K562 (cell line): ENCODE data around the gene ZBP1. TPM values are rescaled to one million over a fixed set of nuclear protein-coding genes. Genes with fewer than 3 reads are reported as not detected.

Source experiments
- ARID4B ChIP-seq: sonication (generic); formaldehyde crosslinking; IDR thresholded peaks from 2 replicates; pipeline ENCODE4 v1.8.0; 2022; ENCODE audit warnings: mild to moderate bottlenecking, missing genetic modification reagents
- BCOR ChIP-seq: fragments of 450-650 bp; IDR thresholded peaks from 2 replicates; pipeline ENCODE4 v1.6.1; 2016
- BRF1 ChIP-seq: IDR thresholded peaks from 3 replicates; pipeline ENCODE4 v1.6.1; 2011; ENCODE audit warnings: borderline replicate concordance, mild to moderate bottlenecking; ENCODE audit not compliant: insufficient read length; ENCODE audit errors: extremely low read depth
- CBFA2T2 ChIP-seq: fragments of 450-650 bp; conservative IDR thresholded peaks from 2 replicates; pipeline ENCODE4 v1.6.1; 2017; ENCODE audit warnings: mild to moderate bottlenecking
- CHD1 ChIP-seq: fragments of 200-600 bp; sonication (generic); IDR thresholded peaks from one replicate; pipeline ENCODE4 v1.6.1; 2012; ENCODE audit warnings: mild to moderate bottlenecking, moderate library complexity, low read length, inconsistent platforms
- FOXM1 ChIP-seq, 2 experiments: fragments of 450-650 bp in 1 of 2; sonication (generic) in 1 of 2; formaldehyde crosslinking in 1 of 2; IDR thresholded peaks; 2 replicates each; pipeline versions ENCODE4 v1.6.1 to v1.9.0; 2017 to 2022; ENCODE audit warnings: low read depth in 2 of 2, mild to moderate bottlenecking in 2 of 2, missing genetic modification reagents in 1 of 2, moderate library complexity in 1 of 2
- KHSRP ChIP-seq: fragments of 450-650 bp; IDR thresholded peaks from 2 replicates; pipeline ENCODE4 v1.6.1; 2017
- NCOA4 ChIP-seq: fragments of 450-650 bp; IDR thresholded peaks from 2 replicates; pipeline ENCODE4 v1.6.1; 2018; ENCODE audit warnings: mild to moderate bottlenecking; ENCODE audit not compliant: partially characterized antibody
- NFIC ChIP-seq: fragments of 450-650 bp; IDR thresholded peaks from 2 replicates; pipeline ENCODE4 v1.6.1; 2017; ENCODE audit warnings: mild to moderate bottlenecking, inconsistent platforms
- RAD21 ChIP-seq, 2 experiments: fragments of 250-450 bp in 1 of 2; fragments of 450-650 bp in 1 of 2; sonication (Bioruptor Pico) in 1 of 2; formaldehyde crosslinking in 1 of 2; IDR thresholded peaks in 1 of 2; conservative IDR thresholded peaks in 1 of 2; 2 replicates each; pipeline versions ENCODE4 v1.4.0 to v1.8.0; 2020 to 2022; ENCODE audit warnings: mild to moderate bottlenecking in 2 of 2, moderate library complexity in 1 of 2
- RBM25 ChIP-seq: fragments of 200-400 bp; formaldehyde crosslinking; IDR thresholded peaks from 2 replicates; pipeline ENCODE4 v1.6.1; 2018; ENCODE audit warnings: low read length, low read depth, moderate library complexity; ENCODE audit not compliant: severe bottlenecking
- TCF15 ChIP-seq: fragments of 250-450 bp; sonication (Bioruptor Pico); IDR thresholded peaks from 2 replicates; pipeline ENCODE4 v1.8.0; 2022; ENCODE audit warnings: moderate library complexity, mild to moderate bottlenecking, inconsistent platforms
- TEAD4 ChIP-seq, 2 experiments: sonication (generic) in 1 of 2; formaldehyde crosslinking in 1 of 2; IDR thresholded peaks; 2 replicates each; pipeline versions ENCODE4 v1.6.1 to v1.8.0; 2012 to 2022; ENCODE audit warnings: borderline replicate concordance in 1 of 2, inconsistent platforms in 1 of 2, low read length in 1 of 2, mild to moderate bottlenecking in 1 of 2, missing genetic modification reagents in 1 of 2
- ZFP30 ChIP-seq: fragments of 250-450 bp; sonication (Bioruptor Pico); IDR thresholded peaks from 2 replicates; pipeline ENCODE4 v1.8.0; 2022; ENCODE audit warnings: moderate library complexity, mild to moderate bottlenecking, inconsistent platforms, borderline replicate concordance
- ZNF12 ChIP-seq: sonication (generic); formaldehyde crosslinking; IDR thresholded peaks from 2 replicates; pipeline ENCODE4 v1.4.0; 2020; ENCODE audit warnings: mild to moderate bottlenecking, missing genetic modification reagents
- ZNF274 ChIP-seq: IDR thresholded peaks from 2 replicates; pipeline ENCODE4 v1.6.1; 2011; ENCODE audit warnings: low read depth, mild to moderate bottlenecking, low read length, moderate library complexity, borderline replicate concordance
- ZNF764 ChIP-seq: fragments of 250-450 bp; sonication (Bioruptor Pico); IDR thresholded peaks from 2 replicates; pipeline ENCODE4 v1.4.0; 2020; ENCODE audit warnings: low read depth, mild to moderate bottlenecking, moderate library complexity
- polyA plus RNA-seq, 8 experiments: library from polyadenylated mRNA; depleted of rRNA in 4 of 8; stranded (reverse) in 5 of 8; unstranded in 3 of 8; fragments of >200 nt; fragmentation: Nextera tagmentation in 2 of 8; fragmentation: Illumina TruSeq in 1 of 8; extraction: Ambion mirVana in 2 of 8; extraction: Trizol in 1 of 8; gene quantifications; 2 replicates each; pipeline versions ENCODE4 v1.2.1 to v1.2.3, GENCODE V29; 2011 to 2014; ENCODE audit warnings: inconsistent platforms in 1 of 8, missing spikeins in 1 of 8
- total RNA-seq, 7 experiments: library from RNA; depleted of rRNA in 6 of 7; stranded (reverse); fragments of >200 nt in 6 of 7; fragmentation: Illumina TruSeq in 2 of 7; extraction: Trizol in 2 of 7; gene quantifications; 2 replicates each; pipeline versions ENCODE4 v1.2.1 to v1.2.3, GENCODE V29; 2011 to 2021; ENCODE audit warnings: low replicate concordance in 1 of 7
- TF ChIP-seq, protein P1 (sequence below): IDR thresholded peaks from 2 replicates; pipeline ENCODE4 v1.6.1; 2011; ENCODE audit not compliant: insufficient read length; ENCODE audit errors: extremely low read depth
- TF ChIP-seq, protein P2 (sequence below): fragments of 250-450 bp; sonication (Bioruptor Pico); IDR thresholded peaks from 2 replicates; pipeline ENCODE4 v1.8.0; 2021; ENCODE audit warnings: mild to moderate bottlenecking, moderate library complexity

Gene ZBP1
- total and polyA plus RNA-seq, 9 of the 15 experiments (the other 6 are each of a cell fraction or from before 2014, with no cell fraction given): not detected

DNA sequence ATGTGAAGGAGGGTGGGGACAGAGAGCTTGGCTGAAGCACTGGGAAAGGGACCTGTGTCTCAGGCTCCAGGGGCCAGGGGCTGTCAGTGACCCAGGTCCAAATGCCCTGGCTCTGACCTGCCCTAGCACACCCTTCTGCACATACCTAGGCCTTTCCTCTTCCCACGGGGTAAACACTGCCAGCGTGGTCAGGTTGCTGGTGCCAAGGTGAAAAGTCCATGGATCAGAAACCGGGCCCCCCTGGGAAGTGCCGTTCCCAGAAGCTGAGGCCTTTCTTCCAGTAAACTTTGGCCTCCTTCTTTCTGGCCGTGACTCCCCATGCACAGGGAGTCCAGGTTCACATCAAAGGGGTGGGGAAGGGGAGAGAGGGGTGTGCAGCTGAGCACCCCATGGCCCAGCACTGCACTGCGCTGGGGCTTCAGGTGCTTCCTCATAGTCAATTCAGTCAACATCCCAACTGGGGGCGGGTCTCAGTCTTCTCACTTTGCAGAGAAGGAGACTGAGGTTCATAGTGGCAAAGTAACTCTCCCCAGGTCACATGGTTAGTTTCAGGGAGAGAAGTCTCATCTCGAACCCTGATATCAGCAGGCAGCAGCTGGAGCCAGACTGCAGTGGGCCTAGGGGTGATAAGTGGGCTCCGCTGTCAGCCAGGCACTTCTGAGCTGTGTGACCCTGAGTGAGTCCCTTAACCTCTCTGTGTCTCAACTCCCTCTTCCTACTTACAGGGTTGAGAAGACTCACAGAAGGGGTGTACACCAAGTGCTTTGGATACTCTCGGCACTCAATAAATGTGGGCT is 42.3 kb downstream of the ZBP1 start (continued):
- TF ChIP-seq NCOA4 (no peak), BCOR (peak; percentile 94), CHD1 (no peak), TCF15 (CRISPR knock-in tag) (no peak), ZFP30 (CRISPR knock-in tag) (no peak), ZNF12 (CRISPR knock-in tag) (no peak), ZNF274 (no peak), BRF1 (no peak), NFIC (peak; percentile 22; the same call in 1 of the 2 replicates), ZNF764 (no peak), CBFA2T2 (peak; percentile 80), RBM25 (peak; percentile 87), ARID4B (CRISPR knock-in tag) (no peak), FOXM1 (IDR thresholded peaks at IDR 0.05; ENCODE audit: low read depth) (peak; percentile 51; the same call in 1 of the 2 replicates), FOXM1 (CRISPR knock-in tag; IDR thresholded peaks at IDR 0.05; ENCODE audit: low read depth) (no peak), TEAD4 (IDR thresholded peaks at IDR 0.05; ENCODE audit: low read length) (peak; percentile 58), TEAD4 (CRISPR knock-in tag; IDR thresholded peaks at IDR 0.05; ENCODE audit: borderline replicate concordance) (no peak), RAD21 (CRISPR knock-in tag; conservative IDR thresholded peaks at IDR 0.05 in 1 of 2, IDR thresholded peaks at IDR 0.05 in 1 of 2) (no peak), KHSRP (no peak)
- TF ChIP-seq, protein P1, sequence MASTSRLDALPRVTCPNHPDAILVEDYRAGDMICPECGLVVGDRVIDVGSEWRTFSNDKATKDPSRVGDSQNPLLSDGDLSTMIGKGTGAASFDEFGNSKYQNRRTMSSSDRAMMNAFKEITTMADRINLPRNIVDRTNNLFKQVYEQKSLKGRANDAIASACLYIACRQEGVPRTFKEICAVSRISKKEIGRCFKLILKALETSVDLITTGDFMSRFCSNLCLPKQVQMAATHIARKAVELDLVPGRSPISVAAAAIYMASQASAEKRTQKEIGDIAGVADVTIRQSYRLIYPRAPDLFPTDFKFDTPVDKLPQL: no peak
- TF ChIP-seq, protein P2, sequence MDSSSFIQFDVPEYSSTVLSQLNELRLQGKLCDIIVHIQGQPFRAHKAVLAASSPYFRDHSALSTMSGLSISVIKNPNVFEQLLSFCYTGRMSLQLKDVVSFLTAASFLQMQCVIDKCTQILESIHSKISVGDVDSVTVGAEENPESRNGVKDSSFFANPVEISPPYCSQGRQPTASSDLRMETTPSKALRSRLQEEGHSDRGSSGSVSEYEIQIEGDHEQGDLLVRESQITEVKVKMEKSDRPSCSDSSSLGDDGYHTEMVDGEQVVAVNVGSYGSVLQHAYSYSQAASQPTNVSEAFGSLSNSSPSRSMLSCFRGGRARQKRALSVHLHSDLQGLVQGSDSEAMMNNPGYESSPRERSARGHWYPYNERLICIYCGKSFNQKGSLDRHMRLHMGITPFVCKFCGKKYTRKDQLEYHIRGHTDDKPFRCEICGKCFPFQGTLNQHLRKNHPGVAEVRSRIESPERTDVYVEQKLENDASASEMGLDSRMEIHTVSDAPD (CRISPR knock-in tag): no peak
